PFSK-1 (cell line): ENCODE measurements around the gene ANKRD42.

ENCODE experiments used
- POLR2AphosphoS5 ChIP-seq: IDR thresholded peaks from 2 replicates; pipeline ENCODE4 v1.6.1; 2012; ENCODE audit warnings: low read depth, mild to moderate bottlenecking, control low read depth, low read length, moderate library complexity
- REST ChIP-seq, 2 experiments: IDR thresholded peaks; 2 replicates each; pipeline versions ENCODE4 v1.6.1 to v1.8.0; 2011 to 2012; ENCODE audit warnings: low read depth in 2 of 2, low read length in 2 of 2, control low read depth in 1 of 2, inconsistent platforms in 1 of 2, mild to moderate bottlenecking in 1 of 2, moderate library complexity in 1 of 2; ENCODE audit not compliant: insufficient read depth in 1 of 2
- SIN3A ChIP-seq: IDR thresholded peaks from 2 replicates; pipeline ENCODE4 v1.6.1; 2012; ENCODE audit warnings: mild to moderate bottlenecking, low read length, moderate library complexity, borderline replicate concordance; ENCODE audit not compliant: insufficient read depth
- TAF1 ChIP-seq: IDR thresholded peaks from 2 replicates; pipeline ENCODE4 v1.6.1; 2012; ENCODE audit warnings: low read length, control low read depth, borderline replicate concordance; ENCODE audit not compliant: insufficient read depth

- TF ChIP-seq POLR2AphosphoS5 (no peak), REST (IDR thresholded peaks at IDR 0.05; ENCODE audit: insufficient read depth in 1 of 2, low read depth in 2 of 2, low read length in 2 of 2) (no peak), TAF1 (no peak), SIN3A (no peak)
These were observed 91.7 kb downstream of the ANKRD42 start for GRCh38 chr11:83285151-83285770.
